ENCODE measurements around the gene LRGUK. TPM values are rescaled to one million over a fixed set of nuclear protein-coding genes. Genes with fewer than 3 reads are reported as not detected.

The LRGUK gene
- total and polyA plus RNA-seq, 12 donors: 0.14 to 1.9 (median 0.53) TPM

DNA sequence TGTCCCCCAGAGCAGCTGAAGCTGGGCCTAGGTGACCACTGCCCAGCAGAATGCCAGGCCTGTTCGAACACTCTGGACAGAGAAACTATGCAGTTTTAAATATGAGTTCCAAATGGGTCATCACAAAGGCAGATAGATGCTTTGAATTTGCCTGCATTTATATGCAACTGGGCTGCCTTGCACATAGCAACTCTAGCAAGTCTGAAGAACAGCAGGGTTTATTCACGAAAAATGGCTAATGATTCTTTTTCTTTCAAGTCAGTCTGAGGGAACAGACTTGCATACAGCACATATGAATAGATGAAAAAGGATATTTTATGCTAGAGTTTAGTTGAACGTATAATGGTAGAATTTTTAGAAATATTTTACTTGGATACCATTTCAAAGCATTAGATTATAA lies 121.1 kb downstream of the LRGUK start:
- TF ChIP-seq POLR2A (IDR thresholded peaks at IDR 0.05): no peak
- TF ChIP-seq, protein P1, sequence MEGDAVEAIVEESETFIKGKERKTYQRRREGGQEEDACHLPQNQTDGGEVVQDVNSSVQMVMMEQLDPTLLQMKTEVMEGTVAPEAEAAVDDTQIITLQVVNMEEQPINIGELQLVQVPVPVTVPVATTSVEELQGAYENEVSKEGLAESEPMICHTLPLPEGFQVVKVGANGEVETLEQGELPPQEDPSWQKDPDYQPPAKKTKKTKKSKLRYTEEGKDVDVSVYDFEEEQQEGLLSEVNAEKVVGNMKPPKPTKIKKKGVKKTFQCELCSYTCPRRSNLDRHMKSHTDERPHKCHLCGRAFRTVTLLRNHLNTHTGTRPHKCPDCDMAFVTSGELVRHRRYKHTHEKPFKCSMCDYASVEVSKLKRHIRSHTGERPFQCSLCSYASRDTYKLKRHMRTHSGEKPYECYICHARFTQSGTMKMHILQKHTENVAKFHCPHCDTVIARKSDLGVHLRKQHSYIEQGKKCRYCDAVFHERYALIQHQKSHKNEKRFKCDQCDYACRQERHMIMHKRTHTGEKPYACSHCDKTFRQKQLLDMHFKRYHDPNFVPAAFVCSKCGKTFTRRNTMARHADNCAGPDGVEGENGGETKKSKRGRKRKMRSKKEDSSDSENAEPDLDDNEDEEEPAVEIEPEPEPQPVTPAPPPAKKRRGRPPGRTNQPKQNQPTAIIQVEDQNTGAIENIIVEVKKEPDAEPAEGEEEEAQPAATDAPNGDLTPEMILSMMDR (IDR thresholded peaks at IDR 0.05): no peak

GRCh38 chr7:134254311-134254710 lies 127.2 kb downstream of the LRGUK start:
- intact Hi-C loops (cut with DNase I): no loop called here

More for the DNA sequence above, 121.1 kb downstream of the LRGUK start:
- WGBS, 4 donors: 62 to 80% (median 71%) methylated on average over 3 of the region's 3 CpGs
- H3K4me1 ChIP-seq (replicated peaks in 1 of 2): no peaks in the 10 kb centered on the region
- intact Hi-C loops (cut with DNase I): no loop called here
- no peak overlapping the region for H3K27ac ChIP-seq
- no peaks in the 10 kb centered on the region for H3K9me3 ChIP-seq (replicated peaks in 1 of 3)
- no peak for DNase-seq
- H3K36me3 ChIP-seq (replicated peaks in 1 of 2): no peaks in the 10 kb centered on the region
- no peaks in the 10 kb centered on the region for H3K27me3 ChIP-seq
- H3K4me3 ChIP-seq: no peak overlapping the region

DNA sequence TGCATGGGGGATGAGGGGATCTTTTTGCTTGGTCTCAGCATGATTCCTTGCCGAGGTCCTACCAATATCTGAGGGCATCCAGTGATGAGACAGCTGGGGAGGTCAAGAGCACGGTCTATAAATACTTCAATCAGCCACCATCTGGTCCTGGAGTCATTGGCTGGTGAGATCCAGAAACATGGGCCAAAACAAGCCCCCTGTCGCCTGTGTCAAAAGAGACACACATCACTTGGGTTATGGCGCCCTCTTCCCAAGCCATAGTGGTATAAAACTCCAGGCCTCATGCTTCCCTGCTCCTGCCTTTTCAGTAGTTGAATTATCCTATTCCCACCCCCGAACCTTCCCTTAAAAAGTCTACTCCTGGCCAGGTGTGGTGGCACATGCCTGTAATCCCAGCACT lies 128.7 kb downstream of the LRGUK start:
- no peak for DNase-seq
- Histone ChIP-seq H3K4me3 (no peak overlapping the region), H3K27ac (no peak overlapping the region), H3K36me3 (replicated peaks in 1 of 2) (no peaks in the 10 kb centered on the region), H3K4me1 (replicated peaks in 1 of 2) (no peaks in the 10 kb centered on the region), H3K9me3 (replicated peaks in 1 of 3) (no peaks in the 10 kb centered on the region), H3K27me3 (no peaks in the 10 kb centered on the region)
- WGBS, 4 donors: 67 to 88% (median 80%) methylated on average over 5 of the region's 5 CpGs
- intact Hi-C loops (cut with DNase I): no loop called here
- TF ChIP-seq POLR2A (IDR thresholded peaks at IDR 0.05): no peak
- TF ChIP-seq, protein P1 (IDR thresholded peaks at IDR 0.05): no peak

More at GRCh38 chr7:134254311-134254710, 127.2 kb downstream of the LRGUK start:
- H3K27ac ChIP-seq: no peak overlapping the region
- 91 to 97% (median 92%) methylated on average over 3 of the region's 3 CpGs for WGBS, 4 donors
- H3K36me3 ChIP-seq (replicated peaks in 1 of 2): no peaks in the 10 kb centered on the region
- H3K27me3 ChIP-seq: no peaks in the 10 kb centered on the region
- H3K4me3 ChIP-seq: no peak overlapping the region
- no peaks in the 10 kb centered on the region for H3K4me1 ChIP-seq (replicated peaks in 1 of 2)
- H3K9me3 ChIP-seq (replicated peaks in 1 of 3): no peaks in the 10 kb centered on the region
- TF ChIP-seq POLR2A (IDR thresholded peaks at IDR 0.05): no peak
- TF ChIP-seq, protein P1 (IDR thresholded peaks at IDR 0.05): no peak
- no peak for DNase-seq

GRCh38 chr7:134262322-134262721 lies 135.2 kb downstream of the LRGUK start:
- intact Hi-C loops (cut with DNase I): no loop called here
- DNase-seq: no peak
- Histone ChIP-seq H3K4me3 (no peak overlapping the region), H3K27ac (no peak overlapping the region), H3K9me3 (replicated peaks in 1 of 3) (no peaks in the 10 kb centered on the region), H3K4me1 (replicated peaks in 1 of 2) (no peaks in the 10 kb centered on the region), H3K27me3 (no peaks in the 10 kb centered on the region), H3K36me3 (replicated peaks in 1 of 2) (no peaks in the 10 kb centered on the region)
- TF ChIP-seq POLR2A (IDR thresholded peaks at IDR 0.05): no peak
- TF ChIP-seq, protein P1 (IDR thresholded peaks at IDR 0.05): no peak
- WGBS, 4 donors: 82 to 92% (median 88%) methylated on average over 4 of the region's 4 CpGs
